Pancreas (tissue), 10 donors: ENCODE results near the gene SPART. TPM values are rescaled to one million over a fixed set of nuclear protein-coding genes. Genes with fewer than 3 reads are reported as not detected.
A peak's percentile ranks its signal among the peaks of the same experiment; 100 is the strongest.

Experiments
- ATAC-seq, 4 donors: fragments of 200-7000 bp; cut with Tn5 transposase; one replicate each; pipeline versions ENCODE4 v1.8.0 to v1.9.1; 2020; ENCODE audit warnings: mild to moderate bottlenecking in 4 of 4, moderate library complexity in 4 of 4
- DNase-seq, 6 donors: peaks; one replicate each; pipeline ENCODE4 v3.0.0-alpha.2; 2020
- FAIRE-seq: peaks from 2 replicates; lab custom pipeline; 2012; peaks lifted over from hg19 to GRCh38; lab: Jason Lieb, UNC
- H3K27ac ChIP-seq, 4 donors: fragments of 200-600 bp; sonication (generic); 1 replicate in 3 of 4; 2 replicates in 1 of 4; pipeline versions ENCODE4 v1.5.0 to v1.8.0; 2020
- H3K27me3 ChIP-seq, 4 donors: fragments of 200-600 bp; one replicate each; pipeline ENCODE4 v1.8.0; 2021
- H3K36me3 ChIP-seq, 3 donors: fragments of 200-600 bp; sonication (generic) in 1 of 3; one replicate each; pipeline versions ENCODE4 v1.5.0 to v1.8.0; 2020 to 2021
- H3K4me1 ChIP-seq, 3 donors: fragments of 200-600 bp; one replicate each; pipeline ENCODE4 v1.8.0; 2021
- H3K4me3 ChIP-seq, 4 donors: fragments of 200-600 bp; sonication (generic) in 2 of 4; one replicate each; pipeline versions ENCODE4 v1.5.0 to v1.8.0; 2020 to 2021
- H3K9me3 ChIP-seq, 4 donors: fragments of 200-600 bp; one replicate each; pipeline ENCODE4 v1.8.0; 2021
- CTCF ChIP-seq, 4 donors: fragments of 200-600 bp; sonication (generic) in 3 of 4; IDR thresholded peaks; one replicate each; pipeline versions ENCODE4 v1.5.0 to v1.8.0; 2021; ENCODE audit warnings: antibody characterized with exemption in 4 of 4
- WGBS, 2 donors: extraction: QIAGEN DNeasy Blood & Tissue Kit; methylation state at CpG; one replicate each; pipeline ENCODE4 v1.1.7; 2013; 5-methylcytosine and 5-hydroxymethylcytosine counted together
- intact Hi-C, 3 donors: fragments of 100-400 bp; cut with DNase I; formaldehyde crosslinking; loops; one replicate each; pipeline versions ENCODE4 v1.11.1 to v1.14.2; 2022
- polyA plus RNA-seq, 2 donors: library from polyadenylated mRNA; stranded (reverse); fragments of 200-250 nt; gene quantifications; one replicate each; pipeline ENCODE4 v1.2.3, GENCODE V29; 2013
- total RNA-seq, 6 donors: library from RNA; stranded (reverse); fragmentation: NEBNext Ultra II Directional in 4 of 6; extraction: Animal tissue kit (Norgen Biotek cat#: 25700) in 4 of 6; gene quantifications; one replicate each; pipeline versions ENCODE4 v1.2.1 to v1.2.4, GENCODE V29; 2021 to 2023
- donor health status: healthy with polysubstance abuse.
- donor health status: DM: no; HTN: no; CAD: no; lungs with moderate emphysema.
- donor health status: DM: no; HTN: no; CAD: no.
- donor health status: control.
- donor health status: control.
- donor health status: Bipolar disorder and iron deficiency.
- donor health status: DM: yes; HTN: yes; CAD: no.
- donor health status: DM: no; HTN: no; CAD: no.
- donor health status: DM: no; HTN: no; CAD: no.
- donor health status: DM: yes; HTN: yes; CAD: no.

Gene SPART
- total and polyA plus RNA-seq, 8 donors, result 5.9 to 18.7 (median 12.0) TPM

DNA sequence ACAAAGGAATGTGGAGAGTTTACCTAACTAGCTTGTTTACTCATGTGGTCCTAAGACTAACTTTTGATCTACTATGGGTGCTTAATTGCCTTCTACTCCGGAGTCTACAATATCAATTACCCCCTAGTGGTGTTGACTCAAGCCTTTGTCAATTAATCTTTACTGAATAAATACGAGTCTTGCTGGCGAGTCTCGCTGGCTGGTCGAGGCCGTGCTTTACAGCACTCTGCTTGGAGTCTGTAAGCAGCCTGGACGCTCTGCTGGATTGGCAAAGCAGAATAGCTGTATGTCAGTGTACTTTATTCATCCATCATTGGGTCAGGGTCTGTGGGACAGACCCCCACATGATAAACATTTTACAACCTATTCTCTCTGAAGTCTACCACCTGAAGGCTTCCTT lies 9.9 kb upstream of the SPART start:
- 37 to 52% methylated on average over 7 of the region's 7 CpGs for WGBS, 2 donors
- ATAC-seq, result no peak
- no peaks in the 10 kb centered on the region for H3K36me3 ChIP-seq
- H3K27ac ChIP-seq, result no peak overlapping the region
- DNase-seq, result peak in 1 of 6 donors; percentile 11
- TF ChIP-seq CTCF (IDR thresholded peaks at IDR 0.05), result no peak
- H3K4me3 ChIP-seq, result no peak overlapping the region
- H3K9me3 ChIP-seq, result no peaks in the 10 kb centered on the region
- H3K4me1 ChIP-seq, result no peaks in the 10 kb centered on the region
- H3K27me3 ChIP-seq, result no peaks in the 10 kb centered on the region
- intact Hi-C loops, result no loop called here
- no peak for FAIRE-seq

DNA sequence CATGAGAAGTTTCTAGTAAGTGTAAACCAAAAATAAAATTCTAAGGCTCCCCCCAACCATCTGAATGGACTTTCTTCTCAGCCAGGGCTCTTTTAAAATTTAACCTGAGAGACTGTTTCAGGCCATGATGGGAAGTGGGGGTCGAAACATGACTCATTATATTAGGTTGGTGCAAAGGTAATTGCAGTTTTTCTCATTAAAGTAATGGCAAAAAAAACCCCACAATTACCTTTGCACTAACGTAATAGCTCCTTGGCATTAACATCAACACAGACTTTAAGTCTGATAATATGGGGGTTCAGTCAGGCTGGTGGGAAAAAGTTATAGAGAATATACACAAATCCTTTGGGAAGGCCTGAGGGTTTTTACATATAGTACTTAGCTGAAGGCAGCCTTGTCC lies 9.4 kb upstream of the SPART start:
- H3K36me3 ChIP-seq, result no peaks in the 10 kb centered on the region
- H3K9me3 ChIP-seq, result no peaks in the 10 kb centered on the region
- 64 to 70% methylated on average over 2 of the region's 2 CpGs for WGBS, 2 donors
- ATAC-seq, result no peak
- H3K4me1 ChIP-seq, result no peaks in the 10 kb centered on the region
- no peak overlapping the region for H3K4me3 ChIP-seq
- no peak overlapping the region for H3K27ac ChIP-seq
- TF ChIP-seq CTCF (IDR thresholded peaks at IDR 0.05), result no peak
- intact Hi-C loops, result no loop called here
- H3K27me3 ChIP-seq, result no peaks in the 10 kb centered on the region
- no peak for FAIRE-seq
- no peak for DNase-seq

DNA sequence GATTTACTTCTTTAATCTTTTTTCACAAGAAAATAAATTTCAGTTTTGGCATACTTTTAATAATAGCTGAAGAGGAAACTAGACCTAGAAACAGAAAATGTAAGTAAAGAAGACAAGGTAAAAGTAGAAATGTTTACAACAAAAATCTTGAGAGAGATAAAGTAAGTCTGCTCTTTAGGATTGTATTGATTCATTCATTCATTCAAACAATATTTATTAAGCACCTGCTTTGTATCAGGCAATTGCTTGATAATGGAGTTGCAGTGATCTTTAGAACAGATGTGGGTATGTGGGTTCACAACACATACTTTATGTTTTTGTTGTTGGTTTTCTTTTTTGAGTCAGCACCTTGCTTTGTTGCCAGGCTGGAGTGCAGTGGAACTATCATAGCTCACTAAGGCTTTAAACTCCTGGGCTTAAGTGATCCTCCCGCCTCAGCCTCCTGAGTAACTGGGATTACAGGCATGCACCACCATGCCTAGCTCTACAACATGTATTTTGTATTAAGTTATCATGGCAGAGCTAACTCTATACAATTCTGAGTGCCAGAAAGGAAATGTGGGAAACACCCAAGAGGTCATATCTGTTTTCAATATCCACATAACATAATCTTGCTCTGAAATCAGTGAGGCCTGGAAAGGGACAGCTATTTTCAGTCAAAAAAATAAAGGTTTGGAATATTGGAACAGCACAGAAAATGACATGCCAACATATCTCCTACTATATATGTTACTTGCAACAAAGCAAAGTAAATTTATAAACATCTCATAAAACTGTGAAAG lies 8.8 kb upstream of the SPART start:
- intact Hi-C loops, result no loop called here
- ATAC-seq (no peak), DNase-seq (no peak), FAIRE-seq (no peak)
- Histone ChIP-seq H3K27me3 (no peaks in the 10 kb centered on the region), H3K9me3 (no peaks in the 10 kb centered on the region), H3K4me1 (no peaks in the 10 kb centered on the region), H3K36me3 (no peaks in the 10 kb centered on the region), H3K27ac (no peak overlapping the region), H3K4me3 (no peak overlapping the region)
- WGBS, 2 donors, result 86 to 93% methylated on average over 1 of the region's 1 CpG
- TF ChIP-seq CTCF (IDR thresholded peaks at IDR 0.05), result no peak

GRCh38 chr13:36353001-36353400 lies 6.8 kb upstream of the SPART start:
- DNase-seq, result no peak
- Histone ChIP-seq H3K27ac (no peak overlapping the region), H3K27me3 (no peaks in the 10 kb centered on the region), H3K9me3 (no peaks in the 10 kb centered on the region), H3K4me1 (no peaks in the 10 kb centered on the region), H3K4me3 (no peak overlapping the region), H3K36me3 (no peaks in the 10 kb centered on the region)
- intact Hi-C loops, result no loop called here
- TF ChIP-seq CTCF (IDR thresholded peaks at IDR 0.05), result no peak
- no peak for ATAC-seq
- FAIRE-seq, result no peak
- WGBS, 2 donors, result 66 to 78% methylated on average over 3 of the region's 3 CpGs

DNA sequence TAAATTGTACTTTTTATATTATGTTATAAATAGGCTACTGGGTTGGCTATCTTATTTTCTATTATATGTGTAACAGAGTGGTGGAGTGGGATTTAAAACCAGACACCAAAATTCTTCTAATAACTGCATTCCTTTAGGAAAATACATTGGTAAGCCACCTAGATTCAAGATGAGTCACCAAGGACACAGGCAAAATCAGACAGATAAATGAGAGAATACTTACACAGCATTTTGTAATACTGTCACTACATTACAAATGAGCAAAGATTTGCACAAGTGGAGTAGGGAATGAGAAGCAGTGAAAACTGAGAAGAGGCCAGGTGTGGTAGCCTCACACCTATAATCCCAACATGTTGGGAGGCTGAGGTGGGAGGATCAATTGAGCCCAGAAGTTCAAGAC lies 6.2 kb upstream of the SPART start:
- H3K4me3 ChIP-seq, result no peak overlapping the region
- no peak overlapping the region for H3K27ac ChIP-seq
- H3K9me3 ChIP-seq, result no peaks in the 10 kb centered on the region
- H3K27me3 ChIP-seq, result no peaks in the 10 kb centered on the region
- no peak for FAIRE-seq
- intact Hi-C loops, result no loop called here
- no peak for TF ChIP-seq CTCF (IDR thresholded peaks at IDR 0.05)
- H3K4me1 ChIP-seq, result no peaks in the 10 kb centered on the region
- DNase-seq, result no peak
- ATAC-seq, result no peak
- H3K36me3 ChIP-seq, result no peaks in the 10 kb centered on the region
